22Rv1 (cell line): ENCODE data around the gene CCDC97.
"Not testable (repeated sequence)": the region's sequence is repeated elsewhere in the genome, so short reads cannot be mapped to it uniquely, and the experiment has no call there.

Experiments used
- H3K27ac ChIP-seq: fragments of 450-650 bp; 2 replicates; pipeline ENCODE4 v1.5.1; 2017
- ZFX ChIP-seq: fragments of 450-650 bp; IDR thresholded peaks from 2 replicates; pipeline ENCODE4 v1.6.1; 2017; ENCODE audit warnings: antibody characterized with exemption, borderline replicate concordance
- TF ChIP-seq, protein P1 (sequence below): fragments of 450-650 bp; IDR thresholded peaks from 2 replicates; pipeline ENCODE4 v1.5.1; 2017; ENCODE audit warnings: mild to moderate bottlenecking

The CCDC97 gene

DNA sequence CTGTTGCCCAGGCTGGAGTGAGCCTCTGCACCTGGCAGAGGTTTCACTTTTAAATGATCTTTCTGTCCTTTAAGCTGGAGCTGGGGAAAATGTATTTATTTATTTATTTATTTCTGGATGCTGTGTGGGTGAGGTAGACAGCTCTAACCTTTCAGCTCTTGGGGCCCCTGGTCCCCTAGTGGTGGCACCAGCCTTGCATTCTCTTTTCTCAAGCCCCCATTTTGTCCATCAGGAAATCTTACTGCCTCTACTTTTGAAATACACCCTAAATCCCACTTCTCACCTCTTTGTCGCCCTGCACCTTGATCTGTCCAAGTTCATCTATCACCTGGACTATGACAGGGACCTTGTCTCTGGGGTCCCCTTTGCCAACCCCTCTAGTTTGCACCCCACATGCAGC is 56.1 kb downstream of the CCDC97 start:
- TF ChIP-seq ZFX: no peak
- TF ChIP-seq, protein P1, sequence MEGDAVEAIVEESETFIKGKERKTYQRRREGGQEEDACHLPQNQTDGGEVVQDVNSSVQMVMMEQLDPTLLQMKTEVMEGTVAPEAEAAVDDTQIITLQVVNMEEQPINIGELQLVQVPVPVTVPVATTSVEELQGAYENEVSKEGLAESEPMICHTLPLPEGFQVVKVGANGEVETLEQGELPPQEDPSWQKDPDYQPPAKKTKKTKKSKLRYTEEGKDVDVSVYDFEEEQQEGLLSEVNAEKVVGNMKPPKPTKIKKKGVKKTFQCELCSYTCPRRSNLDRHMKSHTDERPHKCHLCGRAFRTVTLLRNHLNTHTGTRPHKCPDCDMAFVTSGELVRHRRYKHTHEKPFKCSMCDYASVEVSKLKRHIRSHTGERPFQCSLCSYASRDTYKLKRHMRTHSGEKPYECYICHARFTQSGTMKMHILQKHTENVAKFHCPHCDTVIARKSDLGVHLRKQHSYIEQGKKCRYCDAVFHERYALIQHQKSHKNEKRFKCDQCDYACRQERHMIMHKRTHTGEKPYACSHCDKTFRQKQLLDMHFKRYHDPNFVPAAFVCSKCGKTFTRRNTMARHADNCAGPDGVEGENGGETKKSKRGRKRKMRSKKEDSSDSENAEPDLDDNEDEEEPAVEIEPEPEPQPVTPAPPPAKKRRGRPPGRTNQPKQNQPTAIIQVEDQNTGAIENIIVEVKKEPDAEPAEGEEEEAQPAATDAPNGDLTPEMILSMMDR: no peak
- no peak overlapping the region for H3K27ac ChIP-seq

DNA sequence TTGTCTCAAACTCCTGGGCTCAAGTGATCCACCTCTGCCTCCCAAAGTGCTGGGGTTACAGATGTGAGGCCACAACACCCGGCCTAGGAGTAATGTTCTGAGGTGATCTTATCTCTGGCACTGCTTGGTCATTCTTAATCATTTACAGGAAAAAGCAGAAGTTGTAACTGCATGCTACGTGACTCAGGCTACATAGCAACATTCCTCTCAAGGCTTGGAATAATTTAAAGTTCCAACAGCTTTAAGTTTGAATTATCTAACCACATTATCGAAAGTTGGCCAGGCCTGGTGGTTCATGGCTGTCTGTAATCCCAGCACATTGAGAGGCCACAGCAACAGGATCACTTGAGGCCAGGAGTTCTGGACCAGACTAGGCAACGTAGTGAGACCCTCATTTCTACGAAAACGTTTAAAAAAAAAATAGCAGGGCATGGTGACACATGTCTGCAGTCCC is 57.9 kb downstream of the CCDC97 start:
- H3K27ac ChIP-seq: no peak overlapping the region
- TF ChIP-seq, protein P1: no peak
- TF ChIP-seq ZFX: no peak

DNA sequence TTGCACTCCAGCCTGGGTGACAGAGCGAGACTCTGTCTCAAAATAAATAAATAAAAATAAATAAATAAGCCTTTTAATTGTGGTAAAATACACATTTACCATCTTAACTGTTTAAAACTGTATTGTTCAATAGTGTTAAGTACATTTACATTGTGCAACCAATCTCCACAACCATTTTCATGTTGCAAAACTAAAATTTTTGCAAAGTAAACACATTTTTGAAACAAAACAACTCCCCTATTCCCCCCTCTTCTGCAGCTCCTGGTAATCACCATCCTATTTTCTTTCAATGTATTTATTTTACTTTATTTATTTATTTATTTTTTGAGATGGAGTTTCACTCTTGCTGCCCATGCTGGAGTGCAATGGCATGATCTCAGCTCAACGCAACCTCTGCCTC is 59.8 kb downstream of the CCDC97 start:
- TF ChIP-seq, protein P1: no peak
- TF ChIP-seq ZFX: no peak
- no peak overlapping the region for H3K27ac ChIP-seq

DNA sequence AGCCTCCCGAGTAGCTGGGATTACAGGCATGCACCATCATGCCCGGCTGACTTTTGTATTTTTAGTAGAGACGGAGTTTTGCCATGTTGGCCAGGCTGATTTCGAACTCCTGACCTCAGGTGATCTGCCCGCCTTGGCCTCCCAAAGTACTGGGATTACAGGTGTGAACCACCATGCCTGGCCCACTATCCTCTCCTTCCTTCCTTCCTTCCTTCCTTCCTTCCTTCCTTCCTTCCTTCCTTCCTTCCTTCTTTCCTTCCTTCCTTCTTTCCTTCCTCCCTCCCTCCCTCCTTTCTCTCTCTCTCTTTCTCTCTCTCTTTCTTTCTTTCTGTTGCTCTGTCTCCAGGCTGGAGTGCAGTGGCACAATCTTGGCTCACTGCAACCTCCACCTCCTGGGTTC is 61.1 kb downstream of the CCDC97 start:
- H3K27ac ChIP-seq: not testable (repeated sequence)

DNA sequence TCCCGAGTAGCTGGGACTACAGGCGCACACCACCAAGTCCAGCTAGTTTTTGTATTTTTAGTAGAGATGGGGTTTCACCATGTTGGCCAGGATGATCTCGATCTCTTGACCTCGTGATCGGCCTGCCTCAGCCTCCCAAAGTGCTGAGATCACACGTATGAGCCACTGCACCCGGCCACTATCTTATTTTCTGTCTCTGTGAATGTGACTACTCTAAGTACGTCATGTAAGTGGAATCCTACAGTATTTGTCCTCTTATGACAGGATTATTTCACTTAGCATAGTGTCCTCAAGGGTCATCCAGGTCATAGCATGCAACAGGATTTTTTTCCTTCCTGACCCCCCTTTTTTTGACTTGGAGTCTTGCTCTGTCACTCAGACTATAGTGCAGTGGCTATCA is 61.6 kb downstream of the CCDC97 start:
- TF ChIP-seq, protein P1: no peak
- no peak for TF ChIP-seq ZFX
- H3K27ac ChIP-seq: no peak overlapping the region

DNA sequence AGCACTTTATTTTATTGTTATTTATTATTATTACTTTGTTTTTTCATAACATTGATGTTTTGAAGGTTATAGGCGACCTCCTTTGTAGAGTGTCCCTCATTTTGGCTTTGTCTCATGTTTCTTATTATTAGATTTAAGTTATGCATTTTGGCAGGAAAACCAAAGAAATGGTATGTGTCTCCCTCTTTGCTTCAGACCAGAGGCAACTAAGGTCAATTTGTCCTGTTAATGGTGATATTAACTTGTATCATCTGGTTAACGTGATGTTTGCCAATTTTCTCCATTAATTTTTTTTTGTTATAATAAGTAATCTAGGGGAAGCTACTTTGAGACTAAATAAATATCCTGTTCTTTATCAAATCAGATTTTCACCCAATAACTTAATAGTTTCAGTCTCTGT is 62.5 kb downstream of the CCDC97 start:
- no peak overlapping the region for H3K27ac ChIP-seq

DNA sequence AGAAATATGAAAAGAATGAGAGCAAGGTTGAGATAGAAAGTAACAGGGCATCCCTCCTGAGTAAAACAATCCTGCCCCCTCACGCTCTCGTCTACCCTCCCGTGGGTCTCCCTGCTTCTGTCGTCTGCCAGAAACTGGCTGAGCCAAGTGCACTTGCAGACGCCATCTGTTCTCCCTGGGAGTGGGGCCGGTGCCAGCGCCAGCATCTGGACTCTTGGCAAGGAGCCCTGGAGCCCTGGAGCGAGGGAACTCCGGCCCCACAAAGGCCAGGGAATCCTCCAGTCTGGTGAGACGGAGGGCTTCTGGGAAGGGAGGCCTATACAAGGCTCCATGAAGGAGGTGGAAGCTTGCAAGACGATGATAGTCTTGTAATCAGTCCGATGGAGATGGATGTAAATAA is 64.0 kb downstream of the CCDC97 start:
- TF ChIP-seq ZFX: no peak
- TF ChIP-seq, protein P1: no peak
- no peak overlapping the region for H3K27ac ChIP-seq

More for the DNA sequence above, 62.5 kb downstream of the CCDC97 start:
- no peak for TF ChIP-seq ZFX
- TF ChIP-seq, protein P1: no peak
